IPS-15b (cell line): Measurements from ENCODE around the gene SOAT1.

Experiments
- H3K27me3 ChIP-seq: one replicate; pipeline ENCODE4 v1.6.1; 2013; ENCODE audit warnings: low read length; ENCODE audit not compliant: control insufficient read depth, insufficient read depth
- H3K36me3 ChIP-seq: one replicate; pipeline ENCODE4 v1.6.1; 2013; ENCODE audit warnings: low read length; ENCODE audit not compliant: control insufficient read depth, insufficient read depth
- H3K4me1 ChIP-seq: one replicate; pipeline ENCODE4 v1.6.1; 2013; ENCODE audit warnings: mild to moderate bottlenecking, low read length; ENCODE audit not compliant: control insufficient read depth, insufficient read depth
- H3K4me3 ChIP-seq: one replicate; pipeline ENCODE4 v1.5.1; 2013; ENCODE audit warnings: low read depth, low read length
- H3K9ac ChIP-seq: one replicate; pipeline ENCODE4 v1.6.1; 2013; ENCODE audit warnings: low read depth, mild to moderate bottlenecking, low read length
- H3K9me3 ChIP-seq: one replicate; pipeline ENCODE4 v1.6.1; 2013; ENCODE audit warnings: mild to moderate bottlenecking, low read length; ENCODE audit not compliant: control insufficient read depth, insufficient read depth

The SOAT1 gene

DNA sequence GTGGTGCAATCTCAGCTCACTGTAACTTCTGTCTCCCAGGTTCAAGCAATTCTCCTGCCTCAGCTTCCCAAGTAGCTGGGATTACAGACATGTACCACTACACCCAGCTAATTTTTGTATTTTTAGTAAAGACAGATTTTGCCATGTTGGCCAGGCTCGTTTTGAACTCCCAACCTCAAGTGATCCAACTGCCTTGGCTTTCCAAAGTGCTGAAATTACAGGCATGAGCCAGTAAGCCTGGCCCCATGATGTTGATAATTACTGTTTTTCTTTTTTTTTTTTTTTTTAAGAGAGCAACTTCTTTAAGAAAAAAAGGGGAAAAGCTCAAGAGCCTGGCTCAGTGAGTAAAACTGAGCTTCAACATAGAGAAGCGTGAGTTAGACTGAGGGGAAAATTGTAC lies 9.6 kb upstream of the SOAT1 start:
- Histone ChIP-seq H3K4me1 (no peaks in the 10 kb centered on the region), H3K27me3 (no peaks in the 10 kb centered on the region), H3K36me3 (no peaks in the 10 kb centered on the region), H3K9ac (no peak overlapping the region), H3K9me3 (no peaks in the 10 kb centered on the region), H3K4me3 (no peak overlapping the region)

DNA sequence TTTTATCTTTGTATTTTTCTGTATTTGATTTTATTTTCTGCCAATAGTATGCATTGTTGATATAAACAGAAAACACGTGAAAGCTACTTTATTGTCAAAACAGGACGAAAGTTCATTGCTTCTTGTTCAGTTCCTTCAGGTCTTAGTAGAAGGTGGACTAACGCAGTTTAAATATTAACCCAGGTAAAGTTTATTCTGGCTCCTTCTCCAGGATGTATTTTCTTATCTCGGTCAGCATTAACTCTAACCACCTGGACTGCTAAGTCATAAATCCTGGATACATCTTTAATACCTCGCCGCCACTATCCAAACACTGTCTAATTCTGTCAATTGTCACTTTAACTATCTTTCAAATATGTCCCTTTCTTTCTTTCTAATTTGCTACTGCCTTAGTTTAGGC lies 5.7 kb upstream of the SOAT1 start:
- H3K4me1 ChIP-seq: no peaks in the 10 kb centered on the region
- H3K4me3 ChIP-seq: no peak overlapping the region
- peaks cover 18% of the 10 kb centered on the region for H3K27me3 ChIP-seq
- no peak overlapping the region for H3K9ac ChIP-seq
- H3K9me3 ChIP-seq: no peaks in the 10 kb centered on the region
- no peaks in the 10 kb centered on the region for H3K36me3 ChIP-seq

DNA sequence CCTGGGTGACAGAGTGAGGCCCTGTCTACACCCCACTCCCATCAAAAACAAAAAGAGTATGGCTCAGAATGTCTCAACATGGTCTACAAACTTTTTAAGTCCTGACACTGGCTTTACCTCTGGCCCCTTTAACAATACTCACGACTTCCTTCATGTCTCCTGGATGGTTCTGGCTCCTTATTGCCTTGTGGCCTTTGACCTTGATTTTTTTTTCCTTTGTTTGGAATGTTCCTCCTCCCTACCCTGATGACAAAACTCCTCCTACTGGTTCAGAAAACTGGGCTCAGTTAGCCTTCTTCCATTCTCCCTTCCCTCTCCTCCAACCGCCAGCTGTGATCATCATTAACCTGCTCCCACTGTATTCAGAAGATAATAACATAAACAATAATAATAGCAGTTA lies 4.6 kb upstream of the SOAT1 start:
- H3K4me3 ChIP-seq: no peak overlapping the region
- no peaks in the 10 kb centered on the region for H3K36me3 ChIP-seq
- H3K27me3 ChIP-seq: peaks cover 23% of the 10 kb centered on the region
- no peaks in the 10 kb centered on the region for H3K9me3 ChIP-seq
- H3K9ac ChIP-seq: no peak overlapping the region
- peaks cover 2% of the 10 kb centered on the region for H3K4me1 ChIP-seq

DNA sequence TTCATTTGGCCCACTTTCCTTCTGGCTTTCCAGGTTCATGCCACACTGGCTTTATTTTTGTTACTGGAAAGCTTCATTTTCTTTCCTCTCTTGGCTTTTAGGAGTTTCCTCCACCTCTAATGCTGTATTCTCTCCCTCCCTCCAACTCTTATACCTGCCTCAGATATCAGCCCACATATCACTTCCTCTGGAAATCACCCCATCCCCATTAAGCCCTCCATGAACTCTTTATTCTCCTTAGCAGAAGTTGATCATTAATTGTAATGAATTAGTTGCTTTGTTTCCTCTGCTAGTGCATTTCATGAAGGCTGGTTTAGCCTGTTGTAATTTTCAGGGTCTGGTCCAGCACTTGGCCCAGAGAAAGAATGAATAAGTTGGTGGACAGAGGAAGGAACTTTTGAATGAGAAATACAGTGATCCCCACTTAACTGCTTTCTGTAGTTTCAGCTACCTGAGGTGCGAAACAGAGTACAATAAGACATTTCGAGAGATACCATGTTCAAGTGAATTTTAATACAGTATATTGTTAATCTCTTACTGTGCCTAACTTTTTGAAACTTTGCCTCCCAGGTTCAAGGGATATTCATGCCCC lies 1.7 kb downstream of the SOAT1 start:
- Histone ChIP-seq H3K4me1 (peaks cover 13% of the 10 kb centered on the region), H3K9me3 (no peaks in the 10 kb centered on the region), H3K27me3 (peaks cover 74% of the 10 kb centered on the region), H3K9ac (no peak overlapping the region), H3K36me3 (no peaks in the 10 kb centered on the region), H3K4me3 (no peak overlapping the region)

DNA sequence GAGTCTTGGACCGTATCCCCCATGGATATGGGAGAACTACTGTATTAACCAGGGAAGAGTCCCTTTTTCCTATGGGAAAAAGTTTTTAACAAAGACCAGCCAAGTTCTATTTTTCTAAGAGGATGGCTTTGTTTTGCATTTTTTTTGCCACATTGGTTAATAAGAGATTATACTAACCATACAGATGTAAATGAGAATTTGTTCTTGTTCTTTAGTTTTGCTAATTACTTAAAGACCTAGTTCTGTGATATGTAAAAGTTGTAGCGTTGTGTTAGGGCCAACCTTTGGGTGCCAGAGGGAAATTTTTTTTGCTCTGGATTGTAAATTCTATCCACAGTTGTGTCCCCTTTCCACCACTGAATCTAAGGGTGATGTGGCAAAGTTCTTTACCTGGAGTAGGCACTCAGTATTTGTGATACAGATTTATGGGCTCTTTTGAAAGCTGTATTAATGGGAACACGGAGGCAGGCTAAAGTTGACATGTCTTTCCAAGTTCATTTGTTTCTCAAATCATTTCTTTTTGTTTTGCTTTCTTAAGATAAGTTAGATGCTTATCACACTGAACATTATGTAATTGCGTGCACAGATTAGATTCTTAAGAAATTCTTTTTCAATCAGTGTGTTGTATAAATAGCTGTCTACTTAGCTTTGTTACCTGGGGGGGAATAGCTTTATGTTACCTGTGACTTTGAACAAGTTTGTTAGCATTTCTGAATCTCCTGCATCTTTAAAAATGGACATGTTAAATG lies 2.9 kb downstream of the SOAT1 start:
- H3K4me3 ChIP-seq: no peak overlapping the region
- H3K27me3 ChIP-seq: peaks cover 78% of the 10 kb centered on the region
- no peaks in the 10 kb centered on the region for H3K36me3 ChIP-seq
- no peak overlapping the region for H3K9ac ChIP-seq
- H3K9me3 ChIP-seq: no peaks in the 10 kb centered on the region
- peaks cover 13% of the 10 kb centered on the region for H3K4me1 ChIP-seq

DNA sequence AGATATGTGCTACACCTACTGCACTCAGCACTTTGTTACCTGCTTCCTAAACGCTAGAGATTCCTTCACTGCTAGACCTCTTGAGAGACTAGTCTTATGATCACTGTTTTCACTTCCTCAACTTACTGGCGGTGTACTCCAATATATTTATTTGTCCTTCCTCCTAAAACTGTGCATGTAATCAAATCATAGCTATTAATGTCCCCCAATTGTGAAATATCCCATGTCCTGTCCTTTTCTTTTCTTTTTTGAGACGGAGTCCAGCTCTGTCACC lies 3.4 kb downstream of the SOAT1 start:
- Histone ChIP-seq H3K4me3 (no peak overlapping the region), H3K9me3 (no peaks in the 10 kb centered on the region), H3K9ac (no peak overlapping the region), H3K27me3 (peaks cover 74% of the 10 kb centered on the region), H3K36me3 (no peaks in the 10 kb centered on the region), H3K4me1 (peaks cover 13% of the 10 kb centered on the region)

DNA sequence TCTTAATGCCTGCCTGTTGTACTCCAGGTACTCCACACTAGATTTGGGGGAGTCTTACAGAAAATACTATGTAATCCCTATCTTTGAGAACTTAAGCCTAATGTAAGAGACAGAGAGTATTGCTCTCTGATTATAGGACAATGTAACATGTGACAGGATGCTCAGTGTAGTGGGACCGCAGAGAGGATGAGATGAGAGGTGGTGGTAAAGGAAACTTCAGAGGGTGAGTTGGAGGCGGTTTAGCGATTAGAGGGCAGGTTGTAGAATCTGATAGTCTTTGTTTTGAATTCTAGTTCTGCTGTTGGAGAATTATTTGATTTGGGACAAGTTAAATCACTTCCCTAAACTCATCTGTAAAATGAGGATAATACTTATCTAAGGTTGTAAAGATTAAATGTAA lies 5.4 kb downstream of the SOAT1 start:
- Histone ChIP-seq H3K4me3 (no peak overlapping the region), H3K27me3 (peaks cover 62% of the 10 kb centered on the region), H3K4me1 (peaks cover 10% of the 10 kb centered on the region), H3K9ac (no peak overlapping the region), H3K9me3 (no peaks in the 10 kb centered on the region), H3K36me3 (no peaks in the 10 kb centered on the region)

DNA sequence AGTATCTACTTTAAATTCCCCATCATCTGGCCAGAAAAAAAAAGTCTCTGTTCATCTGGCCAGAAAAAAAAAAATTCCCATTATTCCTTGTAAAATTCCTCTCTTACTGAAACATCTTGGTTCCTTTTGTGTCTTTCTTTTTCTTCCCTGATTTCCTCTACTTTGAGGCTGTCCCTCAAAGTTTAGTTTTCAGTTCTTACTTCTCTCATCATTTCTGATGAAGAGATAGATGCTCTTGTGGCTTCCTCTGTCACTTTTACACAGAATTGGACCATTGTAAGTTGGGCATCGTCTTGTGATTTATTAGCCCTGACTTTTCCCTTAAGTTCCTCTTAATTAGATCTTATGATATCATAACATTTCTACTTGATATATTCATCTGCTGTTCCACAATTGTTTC lies 6.5 kb downstream of the SOAT1 start:
- no peaks in the 10 kb centered on the region for H3K9me3 ChIP-seq
- no peak overlapping the region for H3K4me3 ChIP-seq
- H3K27me3 ChIP-seq: peaks cover 51% of the 10 kb centered on the region
- no peaks in the 10 kb centered on the region for H3K36me3 ChIP-seq
- peaks cover 8% of the 10 kb centered on the region for H3K4me1 ChIP-seq
- no peak overlapping the region for H3K9ac ChIP-seq

DNA sequence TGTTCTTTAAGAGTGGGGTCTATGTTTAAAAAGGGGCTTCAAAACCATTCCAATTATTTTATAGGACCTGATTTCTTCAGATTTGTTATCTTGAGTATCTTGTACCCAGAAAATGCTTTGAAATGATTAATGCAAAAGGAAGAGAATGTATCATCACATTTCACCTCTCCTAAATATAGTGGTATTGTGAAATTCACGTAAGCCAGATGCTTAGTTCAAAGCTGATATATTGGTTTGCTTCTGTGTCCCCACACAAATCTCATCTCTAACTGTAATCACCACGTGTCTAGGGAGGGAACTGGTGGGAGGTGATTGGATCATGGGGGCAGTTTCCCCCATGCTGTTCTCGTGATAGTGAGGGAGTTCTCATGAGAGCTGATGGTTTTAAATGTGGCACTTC lies 8.5 kb downstream of the SOAT1 start:
- H3K9me3 ChIP-seq: no peaks in the 10 kb centered on the region
- H3K27me3 ChIP-seq: peaks cover 35% of the 10 kb centered on the region
- H3K4me1 ChIP-seq: peaks cover under 1% of the 10 kb centered on the region
- no peaks in the 10 kb centered on the region for H3K36me3 ChIP-seq
- H3K4me3 ChIP-seq: no peak overlapping the region
- no peak overlapping the region for H3K9ac ChIP-seq

DNA sequence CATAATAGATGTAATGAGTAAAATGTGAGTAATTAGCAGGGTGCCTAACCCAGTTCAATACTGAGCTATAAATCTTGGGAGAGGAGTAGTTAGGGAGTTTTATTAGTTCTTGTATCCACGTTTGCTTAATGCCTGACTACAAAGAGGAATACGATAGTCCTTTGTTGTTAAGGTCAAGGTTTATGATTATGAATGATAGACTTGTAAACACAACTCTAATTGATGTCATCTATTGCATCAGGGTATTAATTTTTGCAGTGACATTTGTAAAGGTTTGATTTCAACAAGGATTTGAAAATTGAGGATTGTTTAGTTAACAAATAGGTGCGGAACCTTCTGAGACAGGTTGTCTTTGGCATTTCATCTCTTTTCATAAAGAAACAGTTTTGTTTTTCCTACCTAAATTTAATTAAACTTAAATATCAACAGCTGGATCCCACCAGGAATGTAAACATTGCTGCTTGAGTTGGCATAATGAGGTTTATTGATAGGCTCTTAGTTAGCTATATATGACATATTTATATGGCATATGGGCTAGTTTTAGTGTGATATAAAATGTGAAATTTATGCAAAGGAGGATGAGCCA lies 9.7 kb downstream of the SOAT1 start:
- H3K36me3 ChIP-seq: no peaks in the 10 kb centered on the region

DNA sequence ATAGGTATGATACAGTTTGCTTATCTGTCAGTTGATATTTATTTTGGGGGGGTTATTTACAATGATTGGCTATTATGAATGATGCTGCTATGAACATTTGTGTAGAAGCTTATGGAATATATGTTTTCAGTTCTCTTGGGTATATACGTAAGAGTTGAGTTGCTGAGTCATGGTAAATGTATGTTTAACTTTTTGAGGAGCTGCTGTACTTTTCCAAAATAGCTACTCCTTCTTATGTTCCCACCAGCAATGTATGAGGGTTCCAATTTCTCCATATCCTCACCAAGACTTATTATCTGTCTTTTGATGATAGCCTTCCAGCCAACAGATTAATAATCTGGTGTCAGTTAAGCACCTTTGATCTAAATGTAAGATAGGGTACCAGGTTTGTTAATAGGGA lies 11.9 kb downstream of the SOAT1 start:
- no peaks in the 10 kb centered on the region for H3K4me1 ChIP-seq
- peaks cover 9% of the 10 kb centered on the region for H3K27me3 ChIP-seq
- H3K36me3 ChIP-seq: no peaks in the 10 kb centered on the region
- H3K9me3 ChIP-seq: no peaks in the 10 kb centered on the region
- no peak overlapping the region for H3K9ac ChIP-seq
- no peak overlapping the region for H3K4me3 ChIP-seq

More for the DNA sequence above, 9.7 kb downstream of the SOAT1 start:
- no peak overlapping the region for H3K9ac ChIP-seq
- H3K9me3 ChIP-seq: no peaks in the 10 kb centered on the region
- H3K4me1 ChIP-seq: no peaks in the 10 kb centered on the region
- H3K27me3 ChIP-seq: peaks cover 23% of the 10 kb centered on the region
- H3K4me3 ChIP-seq: no peak overlapping the region

DNA sequence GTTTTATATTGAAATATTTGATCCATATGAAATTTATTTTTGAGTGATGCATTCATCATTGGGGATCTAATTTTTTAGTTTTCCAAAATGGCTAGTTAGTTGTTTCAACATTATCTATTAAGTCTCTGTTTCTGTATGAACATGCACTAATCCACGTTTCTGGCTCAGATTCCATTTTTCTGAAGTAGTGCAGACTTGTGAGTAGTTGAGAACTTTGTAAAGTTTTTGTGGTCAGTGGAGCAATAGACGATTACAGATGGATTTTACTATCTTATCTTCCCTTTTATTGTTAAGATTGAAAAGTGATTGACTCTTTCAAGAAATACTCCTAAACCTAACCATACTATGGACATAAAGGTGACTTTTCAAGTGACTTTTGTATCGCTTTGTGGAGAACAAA lies 16.7 kb downstream of the SOAT1 start:
- Histone ChIP-seq H3K9ac (no peak overlapping the region), H3K9me3 (no peaks in the 10 kb centered on the region), H3K4me3 (no peak overlapping the region), H3K36me3 (no peaks in the 10 kb centered on the region), H3K4me1 (no peaks in the 10 kb centered on the region), H3K27me3 (no peaks in the 10 kb centered on the region)
